Femur (tissue), 1 donor: Measurements from ENCODE around the gene ARHGEF7.
A peak's percentile ranks its signal among the peaks of the same experiment; 100 is the strongest.

Experiments
- DNase-seq: peaks from one replicate; pipeline ENCODE4 v3.0.0-alpha.2; 2017

The ARHGEF7 gene

DNA sequence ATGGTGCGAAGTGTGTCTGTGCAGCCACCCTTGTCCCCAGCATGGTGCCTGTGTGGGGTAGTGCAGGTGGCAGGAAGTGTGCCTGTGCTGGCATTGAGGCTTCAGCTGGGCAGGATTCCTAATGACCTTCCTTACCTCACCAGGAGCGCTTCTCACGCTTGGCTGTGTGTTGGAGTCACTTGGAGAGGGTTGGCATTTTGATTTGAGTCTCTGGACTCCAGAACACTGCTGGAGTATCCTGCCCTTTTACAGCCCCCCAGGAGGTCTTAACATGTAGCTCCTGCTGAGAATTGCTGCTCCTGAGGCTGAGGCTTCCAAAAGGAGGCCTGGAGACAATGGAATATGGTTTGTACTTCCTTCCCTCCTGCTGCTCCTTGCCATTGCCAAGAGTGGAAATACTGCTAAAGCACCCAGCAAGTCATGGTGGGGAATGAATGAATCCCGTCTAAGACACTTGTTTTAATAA lies 87.1 kb downstream of the ARHGEF7 start:
- no peak for DNase-seq

DNA sequence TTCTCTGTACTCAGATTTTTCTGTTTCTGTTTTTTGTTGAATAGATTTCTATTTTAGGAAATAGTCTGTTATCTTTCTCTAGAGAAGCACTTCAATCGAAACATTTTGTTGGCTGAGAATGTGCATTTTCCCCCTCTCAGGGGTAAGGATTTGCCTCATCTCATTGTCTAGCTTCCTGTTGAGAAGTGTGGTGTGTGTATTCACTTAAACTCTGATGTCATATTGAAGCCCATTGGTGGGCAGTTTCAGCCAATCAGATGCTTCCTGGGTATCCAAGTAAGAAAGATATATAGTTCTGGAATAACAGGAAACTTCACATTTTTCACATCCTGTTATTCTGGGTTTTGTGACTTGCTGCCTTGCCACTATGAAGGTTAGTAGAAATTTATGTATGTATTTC lies 87.6 kb downstream of the ARHGEF7 start:
- peak; percentile 73 for DNase-seq

DNA sequence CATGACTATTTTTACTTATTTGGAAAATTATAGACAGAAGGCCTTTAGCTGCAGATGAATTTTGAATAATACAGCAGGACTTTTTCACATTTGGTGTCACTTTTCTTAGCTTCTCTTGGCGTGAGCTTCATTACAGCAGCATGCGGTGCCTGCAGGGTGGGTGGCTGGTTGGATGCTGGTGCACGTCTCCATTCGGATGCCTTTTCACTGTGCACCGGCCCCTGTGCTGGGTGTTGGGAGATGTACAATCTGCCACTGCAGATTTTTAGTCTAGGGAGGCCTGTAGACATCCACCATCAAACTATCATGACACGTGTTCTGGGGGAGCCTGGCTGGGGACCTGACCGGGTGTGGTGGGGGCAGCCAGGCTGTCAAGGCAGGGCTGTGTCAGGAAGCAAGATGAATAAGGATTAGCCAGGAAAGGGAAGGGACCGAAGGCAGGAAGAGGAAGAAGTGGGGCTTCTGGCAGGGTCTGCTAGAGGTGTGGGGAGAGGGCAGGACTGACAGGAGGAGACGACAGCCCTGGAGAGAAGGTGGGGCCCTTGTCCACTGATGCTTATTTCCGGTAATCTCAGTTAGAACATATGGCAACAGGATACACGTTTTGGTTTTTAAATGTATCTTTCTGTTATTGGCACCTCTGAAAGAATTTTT lies 88.8 kb downstream of the ARHGEF7 start:
- no peak for DNase-seq

DNA sequence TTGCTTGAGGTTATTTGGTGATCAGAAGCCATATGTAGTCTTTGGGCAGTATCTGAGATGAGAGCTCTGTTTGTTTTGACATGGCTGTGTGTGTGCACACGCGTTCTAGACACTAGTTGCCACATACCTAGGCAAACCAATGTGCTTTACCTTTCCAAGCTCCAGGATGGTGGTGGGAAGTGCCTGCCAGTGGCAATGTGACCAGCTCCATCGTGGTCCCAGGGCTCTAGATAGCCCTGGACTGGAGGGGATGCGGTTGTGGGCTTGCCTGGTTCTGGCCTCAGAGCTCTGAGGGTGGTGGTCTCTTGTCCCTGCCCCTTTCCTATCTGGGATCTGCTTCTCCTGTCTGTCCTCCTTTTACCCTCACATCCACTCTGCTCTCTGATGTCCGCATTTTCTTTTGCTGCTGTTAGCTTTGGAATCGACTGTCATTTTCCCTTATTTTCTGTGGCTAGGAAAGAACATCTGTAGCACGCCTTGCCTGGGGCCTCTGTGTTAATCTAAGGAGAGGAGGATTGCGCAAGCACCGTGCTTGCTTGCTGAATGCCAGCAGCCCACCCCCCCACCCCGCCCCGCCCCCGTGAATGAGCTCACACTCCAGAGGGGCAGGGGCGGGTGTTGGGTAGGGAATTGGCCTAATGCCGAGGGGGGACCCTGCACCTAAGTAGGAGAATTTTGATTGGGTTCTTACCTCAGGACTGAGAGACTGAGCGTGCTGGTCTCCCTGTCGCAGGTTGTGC lies 89.5 kb downstream of the ARHGEF7 start:
- DNase-seq: peak; percentile 67

DNA sequence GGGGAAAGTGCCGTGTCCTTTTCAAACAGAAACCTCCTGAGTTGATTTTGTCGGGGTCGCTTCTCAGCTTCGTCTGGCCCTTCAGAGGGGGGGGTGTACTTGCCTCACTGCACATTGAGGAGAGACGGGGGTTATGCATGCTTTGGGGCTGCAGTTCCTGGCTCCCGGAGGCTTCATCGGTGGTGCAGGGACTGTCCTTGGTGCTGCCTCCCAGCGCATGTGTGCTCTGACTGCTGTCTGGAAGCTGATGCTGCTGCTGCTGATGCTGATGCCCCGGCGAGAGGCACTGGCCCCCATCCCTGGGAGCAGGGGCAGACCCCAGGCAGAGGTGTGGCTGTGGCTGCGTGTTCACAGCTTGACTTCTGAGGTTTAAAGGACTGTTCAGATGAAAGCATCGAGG lies 91.0 kb downstream of the ARHGEF7 start:
- no peak for DNase-seq

DNA sequence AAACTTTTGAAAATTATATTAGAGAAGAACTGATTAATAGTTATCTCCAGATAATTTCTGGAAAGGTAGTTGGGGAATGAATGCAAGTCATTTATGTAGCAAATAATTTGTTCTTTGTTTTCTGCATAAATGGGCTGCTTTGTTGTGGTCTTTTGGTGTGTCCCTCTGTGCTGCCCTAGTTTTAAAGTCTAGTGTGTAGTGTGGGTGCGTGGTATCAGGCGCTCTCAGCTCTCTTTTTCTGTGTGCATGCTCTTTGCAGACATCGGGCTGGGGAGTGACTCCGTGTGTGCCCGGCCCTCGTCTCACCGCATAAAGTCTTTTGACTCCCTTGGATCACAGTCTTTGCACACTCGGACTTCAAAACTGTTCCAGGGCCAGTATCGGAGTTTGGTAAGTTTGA lies 94.5 kb downstream of the ARHGEF7 start:
- no peak for DNase-seq

DNA sequence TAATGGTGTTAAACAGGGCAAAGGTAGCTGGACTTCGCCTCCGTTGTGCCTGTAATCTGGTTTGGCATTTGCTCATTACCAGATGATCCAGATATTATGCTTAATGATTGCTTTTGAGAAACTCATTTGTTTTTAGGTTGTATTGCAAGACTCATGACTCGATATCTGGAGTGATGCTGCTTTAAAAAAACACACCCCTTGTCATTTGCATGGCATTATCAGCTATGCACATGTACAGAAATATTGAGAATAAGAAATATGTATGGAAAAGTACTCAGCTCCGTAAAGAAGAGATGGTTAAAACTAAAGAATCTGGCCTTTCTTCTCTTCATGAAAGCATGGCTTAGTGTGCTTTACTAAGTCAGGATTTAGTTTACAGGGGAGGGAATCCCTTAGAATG lies 95.0 kb downstream of the ARHGEF7 start:
- no peak for DNase-seq

DNA sequence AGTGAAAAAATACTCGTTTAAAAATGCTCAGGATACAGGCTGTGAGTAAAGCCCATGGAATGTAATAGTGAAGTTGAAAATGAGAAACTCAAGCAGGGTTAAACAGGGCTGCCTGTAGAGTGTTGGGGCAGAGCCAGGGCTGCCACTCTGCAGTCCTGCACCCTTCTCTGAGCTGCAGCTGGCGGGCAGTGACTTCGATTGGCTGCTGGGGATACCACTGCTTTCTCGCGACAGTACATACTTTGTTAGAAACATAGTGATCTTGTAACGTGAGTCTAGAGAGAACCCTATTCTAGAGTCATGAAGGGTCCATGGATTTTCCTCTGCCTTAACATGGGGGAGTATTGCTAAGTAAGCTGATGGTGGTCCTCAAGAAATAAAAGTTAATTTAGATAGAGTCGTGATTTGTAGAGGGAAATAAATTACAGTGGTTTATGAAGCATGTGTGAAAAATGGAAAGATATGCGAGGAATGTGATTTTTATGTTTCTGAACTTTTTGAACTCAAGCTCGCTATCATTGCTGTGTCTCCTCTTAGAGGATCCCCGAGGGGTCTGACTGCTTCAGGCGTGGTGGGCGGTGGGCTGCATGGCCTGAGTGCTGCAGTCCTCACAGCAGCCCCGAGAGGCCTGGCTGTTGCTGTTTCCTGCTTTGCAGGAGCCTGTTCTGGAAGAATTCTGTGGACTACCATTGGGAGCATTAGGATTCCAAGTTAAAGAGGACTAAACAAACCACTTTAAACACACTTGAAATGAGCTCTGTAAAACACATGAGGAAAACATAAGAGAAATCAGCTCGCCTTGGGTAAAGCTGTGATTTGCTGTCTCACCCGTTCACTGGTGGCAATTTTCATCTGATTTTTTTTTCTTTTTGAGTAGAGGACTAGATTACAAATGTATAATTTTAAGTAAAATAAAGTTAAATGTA lies 95.7 kb downstream of the ARHGEF7 start:
- peak; percentile 74 for DNase-seq

DNA sequence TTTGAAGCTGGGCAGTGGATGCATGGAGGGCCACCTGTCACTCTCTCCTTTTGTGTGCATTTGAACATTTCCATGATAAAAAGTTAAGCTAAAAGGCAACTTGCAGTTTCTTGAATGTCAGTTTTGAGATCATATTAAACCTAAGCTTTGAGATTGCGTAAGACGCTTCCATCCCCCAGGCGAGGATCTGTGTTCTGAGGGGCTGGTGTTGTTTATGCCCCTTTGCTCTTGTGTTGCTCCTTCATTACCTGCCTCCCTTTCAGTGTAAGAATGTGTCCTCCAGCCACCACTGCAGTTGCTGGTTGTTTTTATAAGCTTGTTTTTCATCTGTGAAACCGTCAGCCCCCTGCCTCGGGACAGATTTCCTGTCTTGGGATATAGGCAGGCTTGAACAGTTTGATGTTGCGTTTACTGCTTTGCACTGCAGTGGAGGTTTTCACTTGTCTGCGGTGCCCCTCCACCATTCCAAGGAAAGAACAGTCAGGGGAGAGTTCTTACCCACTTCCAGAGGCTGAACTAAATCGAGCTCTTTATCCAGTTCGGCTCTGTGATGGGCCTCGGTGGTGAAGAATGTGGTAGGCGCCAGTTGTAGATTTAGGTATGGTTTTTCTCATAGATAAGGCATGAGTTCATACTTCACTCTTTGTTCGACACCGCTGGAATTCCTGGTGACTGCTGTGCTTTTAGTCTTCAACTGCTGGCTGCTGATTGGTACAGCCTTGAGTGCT lies 96.8 kb downstream of the ARHGEF7 start:
- DNase-seq: no peak

DNA sequence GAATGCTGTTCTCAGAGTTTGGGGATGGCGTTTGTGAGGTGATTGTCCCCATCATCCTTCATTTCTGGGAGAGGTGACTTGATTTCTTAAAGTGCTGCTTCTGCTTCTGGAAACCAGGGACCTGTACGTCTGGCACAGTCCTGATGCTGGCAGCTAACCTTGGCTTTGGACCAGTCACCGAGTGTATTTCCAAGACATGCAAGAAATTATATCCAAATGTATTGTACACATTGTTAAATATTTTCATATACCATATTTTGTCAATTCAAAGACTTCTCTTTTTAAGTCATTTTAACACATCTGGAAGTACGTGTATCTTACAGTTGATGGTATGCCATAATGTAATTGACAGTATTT lies 97.4 kb downstream of the ARHGEF7 start:
- DNase-seq: peak; percentile 42

DNA sequence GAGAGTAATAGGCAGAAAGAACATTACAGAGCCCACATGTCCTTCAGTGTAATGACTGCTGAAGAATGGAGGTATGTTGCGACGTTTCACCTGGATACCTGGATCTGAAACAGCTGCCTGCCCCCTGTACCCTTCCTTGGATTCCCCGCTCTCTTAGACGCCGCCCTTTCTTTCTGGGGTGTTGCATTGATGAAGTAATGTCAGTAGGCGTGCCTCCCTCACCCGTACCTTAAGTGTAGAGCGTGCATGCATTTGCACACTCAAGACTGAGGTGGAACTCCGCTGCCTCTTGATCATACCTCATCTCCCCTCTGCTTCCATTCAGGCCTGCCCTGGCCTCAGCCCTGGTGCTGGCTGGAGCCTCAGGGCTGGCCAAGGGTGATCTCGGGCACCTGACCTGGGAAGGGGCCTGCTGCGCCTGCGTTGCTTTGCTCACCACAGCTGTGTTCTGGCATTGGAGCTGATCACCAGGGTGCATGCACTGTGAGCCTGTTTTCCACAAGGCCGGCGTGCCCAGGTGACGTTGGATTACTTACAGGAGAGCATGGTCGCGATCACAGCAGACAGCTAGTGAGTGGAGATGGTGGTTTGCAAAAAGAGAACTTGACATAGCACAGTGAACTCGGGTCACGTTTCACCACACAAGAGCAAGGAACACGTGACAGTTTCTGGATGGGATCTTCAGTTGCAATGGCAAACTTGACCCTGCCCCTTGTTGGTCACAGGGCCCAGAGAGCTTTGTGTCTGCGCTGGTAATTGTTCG lies 99.0 kb downstream of the ARHGEF7 start:
- DNase-seq: no peak

DNA sequence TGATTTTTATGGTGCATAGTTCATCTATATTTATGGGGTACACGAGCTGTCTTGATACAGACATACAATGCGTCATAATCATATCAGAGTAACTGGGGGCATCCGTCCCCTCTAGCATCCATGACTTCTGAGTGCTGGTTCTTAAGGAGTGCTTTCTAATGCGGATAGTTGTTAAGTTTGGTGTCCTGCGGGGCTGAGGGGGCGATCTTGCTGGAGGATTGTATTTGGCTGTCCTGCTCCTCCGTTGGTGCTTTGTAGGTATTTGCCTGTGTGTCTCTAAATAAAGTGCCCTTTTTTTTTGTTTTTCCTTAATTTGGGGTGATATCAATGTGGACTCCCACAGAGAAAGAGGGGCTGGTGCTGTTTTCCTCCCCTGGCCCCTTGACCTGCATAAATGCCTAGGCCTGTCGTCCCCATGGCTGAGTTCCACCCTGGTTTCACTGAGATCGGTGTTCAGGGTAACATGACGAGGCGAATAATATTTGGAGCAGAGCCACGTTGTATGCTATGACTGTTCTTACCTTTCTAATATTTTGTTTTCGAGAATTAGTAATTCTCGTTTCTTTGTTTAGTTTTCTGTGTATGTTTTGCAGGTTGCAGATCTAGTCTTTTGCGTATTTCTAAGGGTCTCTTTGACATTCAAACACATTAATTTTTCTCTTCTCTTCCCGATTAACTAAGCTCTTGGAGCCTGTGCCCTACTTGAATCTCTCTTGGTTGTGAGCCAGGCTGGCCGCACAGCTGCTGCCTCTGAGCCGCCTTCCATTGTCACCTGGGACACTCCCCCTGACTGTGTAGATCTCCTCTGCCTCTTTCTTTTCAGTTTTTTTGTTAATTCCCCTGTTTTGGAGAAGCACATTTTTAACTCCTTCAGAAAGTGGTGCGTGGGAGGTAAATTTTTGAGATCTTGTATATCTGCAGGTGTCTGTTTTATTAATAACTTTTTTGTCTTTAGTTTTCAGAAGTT lies 100.3 kb downstream of the ARHGEF7 start:
- DNase-seq: no peak

DNA sequence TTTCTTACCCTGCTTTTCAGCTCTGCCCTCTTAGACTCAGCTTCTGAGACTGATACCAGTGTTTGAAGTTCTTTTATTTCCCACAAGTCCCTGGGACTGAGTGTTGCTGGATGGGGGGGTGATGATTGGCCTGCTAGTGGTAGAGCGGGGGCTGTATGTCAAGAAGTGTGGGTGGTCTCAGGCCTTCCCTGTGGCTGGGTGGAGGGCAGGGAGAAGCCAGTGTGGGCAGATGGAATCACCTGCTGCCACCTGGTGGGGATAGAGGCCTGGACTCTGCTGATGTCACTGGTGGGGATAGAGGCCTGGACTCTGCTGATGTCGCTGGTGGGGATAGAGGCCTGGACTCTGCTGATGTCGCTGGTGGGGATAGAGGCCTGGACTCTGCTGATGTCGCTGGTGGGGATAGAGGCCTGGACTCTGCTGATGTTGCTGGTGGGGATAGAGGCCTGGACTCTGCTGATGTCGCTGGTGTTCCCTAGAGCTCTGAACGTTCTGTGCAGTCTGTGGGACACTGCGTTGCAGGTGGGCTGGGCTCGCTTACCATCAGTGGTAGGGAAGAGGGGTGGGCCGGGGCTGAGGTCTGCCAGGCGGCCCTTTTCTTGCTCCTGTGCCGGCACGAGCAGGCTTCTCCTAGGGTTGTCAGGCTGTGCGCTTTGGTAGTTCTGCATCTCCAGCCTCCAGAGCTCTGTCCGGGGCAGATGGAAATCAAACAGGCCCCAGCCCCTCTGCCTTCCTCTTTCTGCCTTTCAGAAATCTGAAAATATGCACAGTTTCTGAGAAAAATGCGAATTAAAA lies 101.3 kb downstream of the ARHGEF7 start:
- peak; percentile 59 for DNase-seq

DNA sequence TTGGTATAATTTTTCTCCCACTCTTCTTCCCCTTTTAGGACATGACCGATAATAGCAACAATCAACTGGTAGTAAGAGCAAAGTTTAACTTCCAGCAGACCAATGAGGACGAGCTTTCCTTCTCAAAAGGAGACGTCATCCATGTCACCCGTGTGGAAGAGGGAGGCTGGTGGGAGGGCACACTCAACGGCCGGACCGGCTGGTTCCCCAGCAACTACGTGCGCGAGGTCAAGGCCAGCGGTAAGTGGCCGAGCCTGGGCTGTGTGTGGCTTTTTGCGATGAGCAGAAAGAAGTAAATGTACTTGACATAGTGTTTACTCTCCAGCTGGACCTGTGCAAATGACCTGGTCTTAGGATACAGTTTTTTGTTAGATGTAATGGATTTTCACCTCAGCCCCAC lies 102.5 kb downstream of the ARHGEF7 start:
- DNase-seq: no peak

DNA sequence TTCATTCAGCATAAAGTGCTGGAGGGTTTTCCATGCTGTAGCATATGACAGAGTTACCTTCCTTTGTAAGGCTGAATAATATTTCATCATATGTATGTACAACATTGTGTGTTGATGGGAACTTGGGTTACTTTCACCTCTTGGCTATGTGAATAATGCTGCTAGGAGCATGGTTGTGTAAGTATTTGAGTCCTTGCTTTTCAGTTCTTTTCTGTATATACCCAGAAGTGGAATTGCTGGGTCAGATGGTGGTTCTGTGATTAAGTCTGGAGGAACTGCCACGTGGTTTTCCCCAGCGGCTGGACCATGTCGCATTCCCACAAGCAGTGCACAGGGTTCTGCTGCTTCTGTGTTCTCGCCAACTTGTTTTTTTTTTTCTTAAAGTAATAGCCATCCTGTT lies 104.2 kb downstream of the ARHGEF7 start:
- no peak for DNase-seq

DNA sequence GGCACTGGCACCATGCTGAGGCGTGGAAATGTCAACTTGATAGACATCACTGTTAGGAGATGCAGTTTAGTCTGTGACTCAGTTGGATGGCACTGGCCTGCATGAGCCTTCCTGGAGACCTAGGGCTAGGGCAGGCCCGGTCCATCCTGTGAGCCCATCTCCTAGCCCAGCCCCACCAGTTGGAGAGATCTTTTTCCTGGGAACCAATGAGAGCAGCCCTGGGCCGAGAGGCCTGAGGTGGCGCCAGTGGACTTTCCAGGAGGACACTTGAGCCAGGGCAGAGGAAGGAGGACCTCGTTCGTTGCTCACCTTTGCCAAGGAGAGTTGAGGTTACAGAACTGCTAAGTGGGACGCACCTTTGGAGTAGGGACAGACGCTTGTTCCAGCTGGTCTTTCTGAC lies 104.8 kb downstream of the ARHGEF7 start:
- no peak for DNase-seq

DNA sequence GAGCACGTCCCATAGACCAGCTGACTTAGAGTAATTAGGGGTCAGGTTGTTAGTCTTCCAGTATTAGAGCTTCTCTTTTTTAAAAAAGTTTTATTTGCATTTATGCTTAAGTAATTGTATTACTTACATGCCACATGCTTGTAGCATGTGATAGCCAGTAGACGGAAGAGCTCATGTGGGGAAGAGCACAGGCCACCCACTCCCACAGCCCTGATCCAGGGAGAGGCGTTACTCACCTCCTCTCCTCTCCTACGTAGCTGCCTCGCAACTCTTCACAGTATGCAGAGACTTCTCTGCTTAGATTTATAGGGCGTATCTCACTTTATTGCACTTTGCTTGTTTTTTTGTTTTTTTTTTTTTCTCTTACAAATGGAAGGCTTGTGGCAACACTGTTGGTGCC lies 110.1 kb downstream of the ARHGEF7 start:
- no peak for DNase-seq

DNA sequence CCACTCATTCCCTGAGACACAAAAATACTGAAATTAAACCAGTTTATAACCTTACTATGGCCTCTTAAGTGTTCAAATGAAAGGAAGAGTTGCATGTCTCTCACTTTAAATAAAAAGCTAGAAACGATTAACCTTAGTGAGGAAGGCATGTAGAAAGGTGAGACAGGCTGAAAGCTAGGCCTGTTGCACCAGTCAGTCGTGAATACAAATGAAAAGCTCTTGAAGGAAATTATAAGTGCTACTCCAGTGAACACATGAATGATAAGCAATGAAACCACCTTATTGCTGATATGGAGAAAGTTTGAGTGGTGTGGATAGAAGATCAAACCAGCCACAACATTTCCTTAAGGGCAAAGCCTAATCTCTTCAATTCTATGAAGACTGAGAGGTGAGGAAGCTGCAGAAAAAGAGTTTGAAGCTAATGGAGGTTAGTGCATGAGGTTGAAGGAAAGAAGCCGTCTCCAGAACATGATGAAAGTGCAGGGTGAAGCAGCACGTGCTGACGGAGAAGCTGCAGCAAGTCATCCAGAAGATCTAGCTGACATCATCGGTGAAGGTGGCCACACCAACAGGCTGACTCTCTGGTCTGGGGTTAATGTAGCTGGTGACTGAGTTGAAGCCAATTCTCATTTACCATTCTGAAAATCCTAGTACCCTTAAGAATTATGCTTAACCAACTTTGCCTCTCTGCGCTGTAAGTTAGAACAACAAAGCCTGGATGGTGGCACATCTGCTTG lies 110.9 kb downstream of the ARHGEF7 start:
- no peak for DNase-seq

DNA sequence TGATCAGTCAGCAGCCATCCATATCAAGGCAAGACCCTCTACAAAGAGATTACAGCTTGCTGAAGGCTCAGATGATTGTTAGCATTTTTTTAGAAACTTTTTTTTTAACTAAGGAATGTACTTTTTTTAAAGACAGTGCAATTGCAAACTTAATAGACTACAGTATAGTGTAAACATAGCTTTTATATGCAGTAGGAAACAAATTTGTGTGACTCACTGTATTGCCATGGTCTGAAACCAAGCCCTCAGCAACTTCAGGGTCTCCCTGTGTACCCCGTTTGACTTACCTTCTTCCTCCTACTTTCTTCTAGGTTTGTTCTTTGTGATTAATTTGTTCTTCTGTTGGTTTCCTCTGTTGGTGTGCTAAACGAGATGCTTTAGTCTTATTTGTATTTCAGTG lies 112.3 kb downstream of the ARHGEF7 start:
- no peak for DNase-seq
